HepG2 (cell line): Measurements from ENCODE around the gene ANTXR1. TPM values are rescaled to one million over a fixed set of nuclear protein-coding genes. Genes with fewer than 3 reads are reported as not detected.
A peak's percentile ranks its signal among the peaks of the same experiment; 100 is the strongest.

ENCODE experiments used
- ARID5B ChIP-seq: IDR thresholded peaks from 2 replicates; pipeline ENCODE4 v1.4.0; 2020; ENCODE audit warnings: mild to moderate bottlenecking, missing genetic modification reagents
- CEBPB ChIP-seq: IDR thresholded peaks from 2 replicates; pipeline ENCODE4 v1.6.1; 2011; ENCODE audit warnings: low read depth, low read length, improper control_type of control experiment, borderline replicate concordance
- CREB1 ChIP-seq, 2 experiments: fragments of 450-650 bp in 1 of 2; IDR thresholded peaks; 2 replicates each; pipeline ENCODE4 v1.6.1; 2016 to 2017; ENCODE audit warnings: control low read depth in 1 of 2, mild to moderate bottlenecking in 1 of 2, missing compliant biosample characterization in 1 of 2, missing genetic modification characterization in 1 of 2
- KMT2A ChIP-seq: sonication (generic); formaldehyde crosslinking; IDR thresholded peaks from 2 replicates; pipeline ENCODE4 v1.4.0; 2020; ENCODE audit warnings: missing genetic modification reagents
- PATZ1 ChIP-seq: sonication (generic); formaldehyde crosslinking; IDR thresholded peaks from 2 replicates; pipeline ENCODE4 v1.4.0; 2020; ENCODE audit warnings: missing genetic modification reagents
- POLR2AphosphoS5 ChIP-seq: IDR thresholded peaks from 2 replicates; pipeline ENCODE4 v1.6.1; 2012; ENCODE audit warnings: low read depth, low read length
- TBX2 ChIP-seq: sonication (generic); formaldehyde crosslinking; IDR thresholded peaks from 2 replicates; pipeline ENCODE4 v1.5.0; 2020; ENCODE audit warnings: missing genetic modification reagents, mild to moderate bottlenecking, borderline replicate concordance
- TCF7 ChIP-seq: sonication (generic); IDR thresholded peaks from 2 replicates; pipeline ENCODE4 v1.6.1; 2016; ENCODE audit warnings: antibody characterized with exemption, low read depth
- ZNF646 ChIP-seq: sonication (generic); formaldehyde crosslinking; IDR thresholded peaks from 2 replicates; pipeline ENCODE4 v1.9.0; 2021; ENCODE audit warnings: mild to moderate bottlenecking, missing genetic modification reagents
- polyA plus RNA-seq, 8 experiments: library from polyadenylated mRNA; depleted of rRNA in 3 of 8; stranded (reverse) in 7 of 8; unstranded in 1 of 8; fragments of >200 nt; fragmentation: Illumina TruSeq in 4 of 8; extraction: Trizol in 4 of 8; gene quantifications; 2 replicates each; pipeline versions ENCODE4 v1.2.1 to v1.2.3, GENCODE V29; 2011 to 2016; ENCODE audit warnings: low read depth in 4 of 8, missing spikeins in 1 of 8, mixed read lengths in 1 of 8; ENCODE audit not compliant: insufficient read depth in 1 of 8
- total RNA-seq, 5 experiments: library from RNA; depleted of rRNA; stranded (reverse); fragments of >200 nt; fragmentation: Illumina TruSeq; extraction: Trizol; gene quantifications; 2 replicates each; pipeline ENCODE4 v1.2.3, GENCODE V29; 2016; ENCODE audit warnings: low read depth in 1 of 5

Gene ANTXR1
- total and polyA plus RNA-seq, 2 of the 13 experiments (the other 11 are each of a cell fraction or from before 2014, with no cell fraction given) = 4.5 to 12.7 TPM

- TF ChIP-seq ZNF646 (CRISPR knock-in tag) (peak; percentile 86), TBX2 (CRISPR knock-in tag) (peak; percentile 41; the same call in 1 of the 2 replicates), CEBPB (peak; percentile 87), CREB1 (IDR thresholded peaks at IDR 0.05) (no peak), CREB1 (CRISPR knock-in tag; IDR thresholded peaks at IDR 0.05) (no peak), ARID5B (CRISPR knock-in tag) (peak; percentile 48; the same call in 1 of the 2 replicates), TCF7 (peak; percentile 68; the same call in 1 of the 2 replicates), POLR2AphosphoS5 (no peak), PATZ1 (CRISPR knock-in tag) (peak; percentile 33; the same call in 1 of the 2 replicates), KMT2A (no peak)
Observed at GRCh38 chr2:68993660-68994059, 19.3 kb upstream of the ANTXR1 start (continued).
